Mononuclear cell (primary cell): ENCODE measurements around the gene VPS25. TPM values are rescaled to one million over a fixed set of nuclear protein-coding genes. Genes with fewer than 3 reads are reported as not detected.
A peak's percentile ranks its signal among the peaks of the same experiment; 100 is the strongest.
"Not testable (repeated sequence)": the region's sequence is repeated elsewhere in the genome, so short reads cannot be mapped to it uniquely, and the experiment has no call there.

Experiments used
- H3K27me3 ChIP-seq: 2 replicates; pipeline ENCODE4 v1.6.0; 2011; ENCODE audit warnings: low read length, control low read depth; ENCODE audit not compliant: insufficient read depth
- H3K4me1 ChIP-seq: 2 replicates; pipeline ENCODE4 v1.5.1; 2011; ENCODE audit warnings: mild to moderate bottlenecking, low read length, control low read depth; ENCODE audit not compliant: insufficient read depth
- H3K4me3 ChIP-seq: 2 replicates; pipeline ENCODE4 v1.5.1; 2011; ENCODE audit warnings: mild to moderate bottlenecking, low read length, moderate library complexity
- H3K9me3 ChIP-seq: 2 replicates; pipeline ENCODE4 v1.5.1; 2011; ENCODE audit warnings: low read depth, mild to moderate bottlenecking, control low read depth, low read length
- total RNA-seq: library from RNA; depleted of rRNA; stranded (reverse); fragments of >200 nt; gene quantifications from one replicate; pipeline ENCODE4 v1.2.3, GENCODE V29; 2012

The VPS25 gene
- total RNA-seq, result 27.0 TPM

GRCh38 chr17:42773290-42774035 lies at the start of gene VPS25:
Gene VPS25 (plus strand): TSS chr17:42773449. CDS start chr17:42773476, 27 bp downstream.
- Histone ChIP-seq H3K4me3 (peak within 1 kb of the TSS; percentile 82), H3K4me1 (peaks cover 15% of the 10 kb centered on the region), H3K9me3 (no peaks in the 10 kb centered on the region), H3K27me3 (no peaks in the 10 kb centered on the region)

GRCh38 chr17:42723636-42724035 lies 49.6 kb upstream of the VPS25 start:
- H3K9me3 ChIP-seq, result no peaks in the 10 kb centered on the region
- no peaks in the 10 kb centered on the region for H3K27me3 ChIP-seq
- H3K4me1 ChIP-seq, result no peaks in the 10 kb centered on the region
- no peak overlapping the region for H3K4me3 ChIP-seq

- no peaks in the 10 kb centered on the region for H3K4me1 ChIP-seq
- no peaks in the 10 kb centered on the region for H3K9me3 ChIP-seq
- H3K4me3 ChIP-seq, result no peak overlapping the region
- no peaks in the 10 kb centered on the region for H3K27me3 ChIP-seq
These were observed 48.1 kb upstream of the VPS25 start for GRCh38 chr17:42725143-42725542.

GRCh38 chr17:42740699-42741098 lies 32.5 kb upstream of the VPS25 start:
- Histone ChIP-seq H3K4me3 (no peak overlapping the region), H3K9me3 (no peaks in the 10 kb centered on the region), H3K4me1 (peaks cover 28% of the 10 kb centered on the region), H3K27me3 (no peaks in the 10 kb centered on the region)

- not testable (repeated sequence) for H3K27me3 ChIP-seq, H3K9me3 ChIP-seq, H3K4me3 ChIP-seq
- peaks cover 25% of the 10 kb centered on the region for H3K4me1 ChIP-seq
These were observed 30.3 kb upstream of the VPS25 start for GRCh38 chr17:42742916-42743315.

- Histone ChIP-seq H3K4me1 (peaks cover 25% of the 10 kb centered on the region), H3K27me3 (no peaks in the 10 kb centered on the region), H3K9me3 (no peaks in the 10 kb centered on the region), H3K4me3 (peak overlapping the region; percentile 56)
These were observed 29.5 kb upstream of the VPS25 start for GRCh38 chr17:42743595-42744282.

GRCh38 chr17:42744283-42744805 lies 28.9 kb upstream of the VPS25 start:
- H3K4me1 ChIP-seq, result peaks cover 25% of the 10 kb centered on the region
- H3K4me3 ChIP-seq, result peak overlapping the region; percentile 56

GRCh38 chr17:42744806-42745617 lies 28.2 kb upstream of the VPS25 start, which contains the start of gene EZH1:
Gene EZH1 (minus strand): TSS chr17:42745040. CDS start chr17:42728941, 16,099 bp downstream.
- H3K4me1 ChIP-seq, result peaks cover 25% of the 10 kb centered on the region
- H3K9me3 ChIP-seq, result no peaks in the 10 kb centered on the region
- peak within 1 kb of the TSS; percentile 56 for H3K4me3 ChIP-seq
- H3K27me3 ChIP-seq, result no peaks in the 10 kb centered on the region

More at GRCh38 chr17:42744283-42744805, 28.9 kb upstream of the VPS25 start:
- H3K27me3 ChIP-seq, result no peaks in the 10 kb centered on the region
- no peaks in the 10 kb centered on the region for H3K9me3 ChIP-seq

- no peaks in the 10 kb centered on the region for H3K27me3 ChIP-seq
These were observed 24.9 kb upstream of the VPS25 start for GRCh38 chr17:42748202-42748907.

GRCh38 chr17:42748908-42749798 lies 24.1 kb upstream of the VPS25 start:
- H3K4me3 ChIP-seq, result no peak overlapping the region
- H3K4me1 ChIP-seq, result peaks cover 21% of the 10 kb centered on the region
- H3K9me3 ChIP-seq, result no peaks in the 10 kb centered on the region
- no peaks in the 10 kb centered on the region for H3K27me3 ChIP-seq

More at GRCh38 chr17:42748202-42748907, 24.9 kb upstream of the VPS25 start:
- Histone ChIP-seq H3K9me3 (no peaks in the 10 kb centered on the region), H3K4me3 (no peak overlapping the region), H3K4me1 (peaks cover 29% of the 10 kb centered on the region)

- Histone ChIP-seq H3K4me3 (no peak overlapping the region), H3K27me3 (no peaks in the 10 kb centered on the region), H3K4me1 (peaks cover 10% of the 10 kb centered on the region), H3K9me3 (no peaks in the 10 kb centered on the region)
These were observed 22.4 kb upstream of the VPS25 start for GRCh38 chr17:42750739-42751344.

- Histone ChIP-seq H3K27me3 (no peaks in the 10 kb centered on the region), H3K4me1 (peaks cover 10% of the 10 kb centered on the region), H3K4me3 (no peak overlapping the region), H3K9me3 (no peaks in the 10 kb centered on the region)
These were observed 21.6 kb upstream of the VPS25 start for GRCh38 chr17:42751628-42752027.

GRCh38 chr17:42754782-42755181 lies 18.5 kb upstream of the VPS25 start:
- peaks cover 8% of the 10 kb centered on the region for H3K27me3 ChIP-seq
- H3K4me1 ChIP-seq, result peaks cover 15% of the 10 kb centered on the region
- no peak overlapping the region for H3K4me3 ChIP-seq
- H3K9me3 ChIP-seq, result no peaks in the 10 kb centered on the region
